ENCODE data around the gene PGK2. TPM values are rescaled to one million over a fixed set of nuclear protein-coding genes. Genes with fewer than 3 reads are reported as not detected.
"Not testable (repeated sequence)": the region's sequence is repeated elsewhere in the genome, so short reads cannot be mapped to it uniquely, and the experiment has no call there.

The PGK2 gene
- total RNA-seq, 1 experiment from 2014 or later = not detected

DNA sequence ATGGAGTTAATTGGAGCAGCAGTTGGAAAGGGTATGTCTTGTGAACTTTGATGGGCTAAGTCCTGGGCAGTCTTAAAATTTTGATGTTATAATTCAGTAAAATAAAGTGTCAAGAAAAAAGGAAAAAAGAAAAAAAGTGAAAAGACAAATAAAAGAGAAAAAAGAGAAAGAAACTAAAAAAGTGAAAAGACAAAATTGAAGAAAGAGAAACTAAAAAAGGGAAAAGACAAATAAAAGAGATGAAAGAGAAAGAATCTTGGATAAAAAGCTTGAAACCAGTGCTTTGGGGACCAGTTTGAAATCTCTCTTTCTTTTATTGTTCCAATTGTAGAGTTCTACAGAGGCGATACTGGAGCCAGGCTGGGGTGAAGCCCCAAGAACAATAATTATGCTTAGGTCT lies 12.0 kb upstream of the PGK2 start:
- no TSS peak for BruUV-seq (replicated peaks)
- Histone ChIP-seq H4K20me1 (ENCODE audit: low read length) (no peaks in the 10 kb centered on the region), H3K9me3 (ENCODE audit: low read length) (no peaks in the 10 kb centered on the region), H3K4me2 (ENCODE audit: low read length) (no peak overlapping the region), H3K4me3 (ENCODE audit: low read length) (no peak overlapping the region), H2AFZ (ENCODE audit: low read length) (no peak overlapping the region), H3F3A (ENCODE audit: low read length, unreplicated experiment) (no peaks in the 10 kb centered on the region), H3K4me1 (ENCODE audit: insufficient read depth, low read length) (no peaks in the 10 kb centered on the region), H3K9ac (ENCODE audit: low read length) (no peak overlapping the region), H3K36me3 (ENCODE audit: low read depth, low read length) (no peaks in the 10 kb centered on the region), H3K9me2 (replicated peaks; ENCODE audit: low read length) (no peaks in the 10 kb centered on the region), H3K27ac (ENCODE audit: low read length) (no peak overlapping the region), H3K79me2 (ENCODE audit: low read length) (no peaks in the 10 kb centered on the region), H3K27me3 (ENCODE audit: low read length) (no peaks in the 10 kb centered on the region)
- ChIA-PET CTCF (no interaction called here), POLR2A (ENCODE audit: unreplicated experiment) (no interaction called here)
- TF ChIP-seq, protein P1, sequence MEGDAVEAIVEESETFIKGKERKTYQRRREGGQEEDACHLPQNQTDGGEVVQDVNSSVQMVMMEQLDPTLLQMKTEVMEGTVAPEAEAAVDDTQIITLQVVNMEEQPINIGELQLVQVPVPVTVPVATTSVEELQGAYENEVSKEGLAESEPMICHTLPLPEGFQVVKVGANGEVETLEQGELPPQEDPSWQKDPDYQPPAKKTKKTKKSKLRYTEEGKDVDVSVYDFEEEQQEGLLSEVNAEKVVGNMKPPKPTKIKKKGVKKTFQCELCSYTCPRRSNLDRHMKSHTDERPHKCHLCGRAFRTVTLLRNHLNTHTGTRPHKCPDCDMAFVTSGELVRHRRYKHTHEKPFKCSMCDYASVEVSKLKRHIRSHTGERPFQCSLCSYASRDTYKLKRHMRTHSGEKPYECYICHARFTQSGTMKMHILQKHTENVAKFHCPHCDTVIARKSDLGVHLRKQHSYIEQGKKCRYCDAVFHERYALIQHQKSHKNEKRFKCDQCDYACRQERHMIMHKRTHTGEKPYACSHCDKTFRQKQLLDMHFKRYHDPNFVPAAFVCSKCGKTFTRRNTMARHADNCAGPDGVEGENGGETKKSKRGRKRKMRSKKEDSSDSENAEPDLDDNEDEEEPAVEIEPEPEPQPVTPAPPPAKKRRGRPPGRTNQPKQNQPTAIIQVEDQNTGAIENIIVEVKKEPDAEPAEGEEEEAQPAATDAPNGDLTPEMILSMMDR (conservative IDR thresholded peaks at IDR 0.05; ENCODE audit: low read depth, low read length) = no peak
- TF ChIP-seq EZH2phosphoT487 (IDR thresholded peaks at IDR 0.05; ENCODE audit: borderline replicate concordance, low read length) (no peak), EZH2 (IDR thresholded peaks at IDR 0.05; ENCODE audit: low read length, unreplicated experiment) (no peak)
- intact Hi-C loops (cut with micrococcal nuclease) = no loop called here
- DNase-seq (no peak), ATAC-seq (no peak)

DNA sequence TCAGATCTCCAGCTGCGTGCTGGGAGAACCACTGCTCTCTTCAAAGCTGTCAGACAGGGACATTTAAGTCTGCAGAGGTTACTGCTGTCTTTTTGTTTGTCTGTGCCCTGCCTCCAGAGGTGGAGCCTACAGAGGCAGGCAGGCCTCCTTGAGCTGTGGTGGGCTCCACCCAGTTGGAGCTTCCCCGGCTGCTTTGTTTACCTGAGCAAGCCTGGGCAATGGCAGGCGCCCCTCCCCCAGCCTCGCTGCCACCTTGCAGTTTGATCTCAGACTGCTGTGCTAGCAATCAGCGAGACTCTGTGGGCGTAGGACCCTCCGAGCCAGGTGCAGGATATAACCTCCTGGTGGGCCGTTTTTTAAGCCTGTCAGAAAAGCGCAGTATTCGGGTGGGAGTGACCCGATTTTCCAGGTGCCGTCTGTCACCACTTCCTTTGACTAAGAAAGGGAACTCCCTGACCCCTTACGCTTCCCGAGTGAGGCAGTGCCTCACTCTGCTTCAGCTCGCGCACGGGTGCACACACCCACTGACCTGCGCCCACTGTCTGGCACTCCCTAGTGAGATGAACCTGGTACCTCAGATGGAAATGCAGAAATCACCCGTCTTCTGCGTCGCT lies 9.9 kb upstream of the PGK2 start:
- H2AFZ ChIP-seq (ENCODE audit: low read length); H3K27me3 ChIP-seq (ENCODE audit: low read length); H4K20me1 ChIP-seq (ENCODE audit: low read length); CTCF ChIA-PET; POLR2A ChIA-PET (ENCODE audit: unreplicated experiment); H3K79me2 ChIP-seq (ENCODE audit: low read length); H3F3A ChIP-seq (ENCODE audit: low read length, unreplicated experiment); ATAC-seq; BruUV-seq (replicated peaks); H3K27ac ChIP-seq (ENCODE audit: low read length); DNase-seq; H3K9ac ChIP-seq (ENCODE audit: low read length); H3K9me2 ChIP-seq (replicated peaks; ENCODE audit: low read length); H3K36me3 ChIP-seq (ENCODE audit: low read depth, low read length); intact Hi-C loops (cut with micrococcal nuclease); H3K4me1 ChIP-seq (ENCODE audit: insufficient read depth, low read length); H3K9me3 ChIP-seq (ENCODE audit: low read length): not testable (repeated sequence)
- H3K4me3 ChIP-seq (ENCODE audit: low read length) = peak overlapping the region; percentile 38; the same call in 1 of the 2 replicates
- 0 out of 2 replicates have a peak overlapping the region, but pooled peaks have one; percentile 28 for H3K4me2 ChIP-seq (ENCODE audit: low read length)

DNA sequence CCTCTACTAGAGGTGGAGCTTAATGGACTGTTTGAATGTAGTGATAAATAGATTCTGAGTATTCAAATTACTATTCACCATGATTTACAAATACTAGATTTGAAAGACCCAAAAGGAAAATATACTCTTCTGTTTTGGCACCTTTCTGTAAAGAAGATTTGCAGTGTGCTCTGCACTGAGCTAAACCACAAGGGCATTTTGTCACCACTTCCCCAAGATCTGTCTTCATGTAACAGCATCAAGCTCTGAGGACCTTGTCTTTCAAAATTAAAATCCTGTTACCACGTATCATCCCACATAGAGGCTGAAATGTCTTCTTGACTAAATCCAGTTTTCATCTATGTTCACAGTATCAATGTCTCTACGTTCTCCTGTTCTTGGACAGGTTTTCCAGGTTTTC lies 3.3 kb upstream of the PGK2 start:
- CTCF ChIA-PET = no interaction called here
- intact Hi-C loops (cut with micrococcal nuclease) = no loop called here
- no peak for ATAC-seq

More for the DNA sequence above, 3.3 kb upstream of the PGK2 start:
- no peaks in the 10 kb centered on the region for H3K9me3 ChIP-seq (ENCODE audit: low read length)
- TF ChIP-seq, protein P1 (conservative IDR thresholded peaks at IDR 0.05; ENCODE audit: low read depth, low read length) = no peak
- TF ChIP-seq EZH2phosphoT487 (IDR thresholded peaks at IDR 0.05; ENCODE audit: borderline replicate concordance, low read length) (no peak), EZH2 (IDR thresholded peaks at IDR 0.05; ENCODE audit: low read length, unreplicated experiment) (no peak)
- H2AFZ ChIP-seq (ENCODE audit: low read length) = no peak overlapping the region
- DNase-seq = no peak
- H3K4me3 ChIP-seq (ENCODE audit: low read length) = no peak overlapping the region
- POLR2A ChIA-PET (ENCODE audit: unreplicated experiment) = no interaction called here
- H3K9ac ChIP-seq (ENCODE audit: low read length) = no peak overlapping the region
- H3K27me3 ChIP-seq (ENCODE audit: low read length) = no peaks in the 10 kb centered on the region
- no peaks in the 10 kb centered on the region for H3K36me3 ChIP-seq (ENCODE audit: low read depth, low read length)
- no peak overlapping the region for H3K4me2 ChIP-seq (ENCODE audit: low read length)
- H3K27ac ChIP-seq (ENCODE audit: low read length) = no peak overlapping the region
- no peaks in the 10 kb centered on the region for H4K20me1 ChIP-seq (ENCODE audit: low read length)
- no TSS peak for BruUV-seq (replicated peaks)
- H3K9me2 ChIP-seq (replicated peaks; ENCODE audit: low read length) = no peaks in the 10 kb centered on the region
- no peaks in the 10 kb centered on the region for H3K79me2 ChIP-seq (ENCODE audit: low read length)
- H3K4me1 ChIP-seq (ENCODE audit: insufficient read depth, low read length) = no peaks in the 10 kb centered on the region
- no peaks in the 10 kb centered on the region for H3F3A ChIP-seq (ENCODE audit: low read length, unreplicated experiment)

Data from PC-3 (cell line).